Uterine smooth muscle cell (primary cell): Measurements from ENCODE around the gene FAM163B. TPM values are rescaled to one million over a fixed set of nuclear protein-coding genes. Genes with fewer than 3 reads are reported as not detected.

Source experiments
- total RNA-seq: library from RNA; depleted of rRNA; stranded (reverse); fragments of >200 nt; gene quantifications from 2 replicates; pipeline ENCODE4 v1.2.3, GENCODE V29; 2014

Gene FAM163B
- not detected in 2 replicates for total RNA-seq

GRCh38 chr9:133609311-133610098 is at the start of gene FAM163B:
Gene FAM163B (minus strand): TSS chr9:133609389. CDS start chr9:133580223, 29,166 bp downstream.

GRCh38 chr9:133635533-133636531 is 26.6 kb upstream of the FAM163B start, which contains the start of gene DBH:
Gene DBH (plus strand): TSS chr9:133636363. CDS start chr9:133636372, 9 bp downstream.

GRCh38 chr9:133534346-133535291 is 74.6 kb downstream of the FAM163B start, which contains the start of gene ADAMTSL2:
Gene ADAMTSL2 (plus strand): TSS chr9:133534704. CDS start chr9:133536713, 2,009 bp downstream.

Other genes starting within 250 kb of the FAM163B start
- 547 and 670 TPM in 2 replicates for gene SURF4, start 233.3 kb downstream of the FAM163B start, total RNA-seq
- 0.77 and 1.1 TPM in 2 replicates for gene STKLD1, start 233.0 kb downstream of the FAM163B start, total RNA-seq
- gene REXO4, start 191.4 kb downstream of the FAM163B start, total RNA-seq = 15.9 and 17.6 TPM in 2 replicates
- 0.77 and 2.7 TPM in 2 replicates for gene ADAMTS13, start 187.0 kb downstream of the FAM163B start, total RNA-seq
- 4.0 and 9.4 TPM in 2 replicates for gene CACFD1, start 149.4 kb downstream of the FAM163B start, total RNA-seq
- 16.2 and 17.4 TPM in 2 replicates for gene SLC2A6, start 130.3 kb downstream of the FAM163B start, total RNA-seq
- not detected in 2 replicates for gene MYMK, start 84.4 kb downstream of the FAM163B start, total RNA-seq
- gene ADAMTSL2, start 74.7 kb downstream of the FAM163B start, total RNA-seq = not detected in 2 replicates
- gene DBH, start 27.0 kb upstream of the FAM163B start, total RNA-seq = not detected in 2 replicates
- 4.2 and 13.7 TPM in 2 replicates for gene SARDH, start 129.0 kb upstream of the FAM163B start, total RNA-seq